Prostate gland (tissue), 2 donors: Measurements from ENCODE around the gene GRIK2. TPM values are rescaled to one million over a fixed set of nuclear protein-coding genes. Genes with fewer than 3 reads are reported as not detected.

Experiments
- DNase-seq: peaks from one replicate; pipeline ENCODE4 v3.0.0-alpha.2; 2019; ENCODE audit warnings: low spot score
- H3K27ac ChIP-seq, 2 donors: fragments of 200-600 bp; sonication (generic); 2 replicates each; pipeline ENCODE4 v1.5.1; 2017 to 2019
- H3K27me3 ChIP-seq: fragments of 200-600 bp; sonication (generic); replicated peaks from 2 replicates; pipeline ENCODE4 v1.5.1; 2019; ENCODE audit not compliant: insufficient read depth
- H3K36me3 ChIP-seq, 2 donors: fragments of 200-600 bp; sonication (generic); 1 replicate in 1 of 2; 2 replicates in 1 of 2; pipeline versions ENCODE4 v1.5.1 to v1.8.1; 2017 to 2019
- H3K4me1 ChIP-seq: fragments of 200-600 bp; sonication (generic); replicated peaks from 2 replicates; pipeline ENCODE4 v1.5.1; 2019
- H3K4me3 ChIP-seq, 2 donors: fragments of 200-600 bp; sonication (generic); 2 replicates each; pipeline ENCODE4 v1.5.1; 2017 to 2019
- H3K9me3 ChIP-seq: fragments of 200-600 bp; sonication (generic); 2 replicates; pipeline ENCODE4 v1.5.1; 2017
- POLR2A ChIP-seq: fragments of 450-650 bp; IDR thresholded peaks from one replicate; pipeline ENCODE4 v1.6.1; 2016; ENCODE audit warnings: antibody characterized with exemption, mild to moderate bottlenecking
- POLR2AphosphoS5 ChIP-seq: sonication (generic); formaldehyde crosslinking; IDR thresholded peaks from one replicate; pipeline ENCODE4 v1.6.1; 2017; ENCODE audit warnings: antibody characterized with exemption
- whole genome bisulfite sequencing: methylation state at CpG from one replicate; pipeline ENCODE4 v1.1.5; 2018; 5-methylcytosine and 5-hydroxymethylcytosine counted together
- intact Hi-C: fragments of 100-400 bp; cut with DNase I; formaldehyde crosslinking; loops from one replicate; pipeline ENCODE4 v1.14.2; 2022
- total RNA-seq, 2 donors: library from RNA; depleted of rRNA; stranded (reverse); fragments of >200 nt; gene quantifications; one replicate each; pipeline ENCODE4 v1.1.0, GENCODE V29; 2016
- TF ChIP-seq, protein P1 (sequence below), 4 experiments: fragments of 200-600 bp in 2 of 4; fragments of 450-650 bp in 2 of 4; sonication (generic) in 2 of 4; IDR thresholded peaks; 1 replicate in 3 of 4; 2 replicates in 1 of 4; pipeline ENCODE4 v1.5.1; 2016 to 2019; ENCODE audit warnings: antibody characterized with exemption in 4 of 4, mild to moderate bottlenecking in 2 of 4, moderate library complexity in 2 of 4

The GRIK2 gene
- total RNA-seq, 2 donors from 2014 or later, result 2.6 to 15.7 TPM

- WGBS, result 75% methylated on average over 4 of the region's 4 CpGs
- Histone ChIP-seq H3K36me3 (no peaks in the 10 kb centered on the region), H3K9me3 (no peaks in the 10 kb centered on the region), H3K4me1 (no peaks in the 10 kb centered on the region), H3K4me3 (no peak overlapping the region), H3K27ac (no peak overlapping the region), H3K27me3 (no peaks in the 10 kb centered on the region)
- no peak for TF ChIP-seq POLR2AphosphoS5
- TF ChIP-seq, protein P1, sequence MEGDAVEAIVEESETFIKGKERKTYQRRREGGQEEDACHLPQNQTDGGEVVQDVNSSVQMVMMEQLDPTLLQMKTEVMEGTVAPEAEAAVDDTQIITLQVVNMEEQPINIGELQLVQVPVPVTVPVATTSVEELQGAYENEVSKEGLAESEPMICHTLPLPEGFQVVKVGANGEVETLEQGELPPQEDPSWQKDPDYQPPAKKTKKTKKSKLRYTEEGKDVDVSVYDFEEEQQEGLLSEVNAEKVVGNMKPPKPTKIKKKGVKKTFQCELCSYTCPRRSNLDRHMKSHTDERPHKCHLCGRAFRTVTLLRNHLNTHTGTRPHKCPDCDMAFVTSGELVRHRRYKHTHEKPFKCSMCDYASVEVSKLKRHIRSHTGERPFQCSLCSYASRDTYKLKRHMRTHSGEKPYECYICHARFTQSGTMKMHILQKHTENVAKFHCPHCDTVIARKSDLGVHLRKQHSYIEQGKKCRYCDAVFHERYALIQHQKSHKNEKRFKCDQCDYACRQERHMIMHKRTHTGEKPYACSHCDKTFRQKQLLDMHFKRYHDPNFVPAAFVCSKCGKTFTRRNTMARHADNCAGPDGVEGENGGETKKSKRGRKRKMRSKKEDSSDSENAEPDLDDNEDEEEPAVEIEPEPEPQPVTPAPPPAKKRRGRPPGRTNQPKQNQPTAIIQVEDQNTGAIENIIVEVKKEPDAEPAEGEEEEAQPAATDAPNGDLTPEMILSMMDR (IDR thresholded peaks at IDR 0.05), result no peak
- no peak for TF ChIP-seq POLR2A
- DNase-seq, result no peak
- intact Hi-C loops, result no loop called here
These were observed 486.3 kb downstream of the GRIK2 start for GRCh38 chr6:101879782-101880181.

DNA sequence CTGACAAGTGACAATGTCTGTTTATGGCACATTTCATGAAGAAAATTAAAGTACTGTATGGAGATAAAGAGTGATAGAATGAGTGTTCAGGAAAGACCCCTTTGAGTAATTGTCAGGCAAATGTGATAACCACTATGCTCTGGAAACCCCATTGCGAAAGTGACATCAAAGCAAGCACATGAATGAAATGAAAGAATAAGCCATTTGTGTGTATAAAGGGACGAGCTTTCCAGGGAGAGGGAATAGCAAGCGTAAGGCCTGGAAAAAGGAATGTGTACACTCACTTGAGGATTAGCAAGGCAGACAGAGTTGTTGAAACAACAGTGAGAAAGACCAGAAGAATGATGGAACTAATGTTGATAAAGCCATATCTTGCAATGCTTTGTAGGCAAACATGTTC lies 490.0 kb downstream of the GRIK2 start:
- Histone ChIP-seq H3K36me3 (no peaks in the 10 kb centered on the region), H3K27ac (no peak overlapping the region), H3K9me3 (no peaks in the 10 kb centered on the region), H3K4me1 (no peaks in the 10 kb centered on the region), H3K27me3 (no peaks in the 10 kb centered on the region), H3K4me3 (no peak overlapping the region)
- DNase-seq, result no peak
- no peak for TF ChIP-seq POLR2A
- no peak for TF ChIP-seq POLR2AphosphoS5
- TF ChIP-seq, protein P1 (IDR thresholded peaks at IDR 0.05), result no peak
- intact Hi-C loops, result no loop called here
- 93% methylated on average over 3 of the region's 3 CpGs for WGBS

GRCh38 chr6:101887532-101887931 lies 494.0 kb downstream of the GRIK2 start:
- 48% methylated on average over 5 of the region's 5 CpGs for WGBS
- H3K27ac ChIP-seq, result no peak overlapping the region
- H3K36me3 ChIP-seq, result no peaks in the 10 kb centered on the region
- H3K4me1 ChIP-seq, result no peaks in the 10 kb centered on the region
- TF ChIP-seq, protein P1 (IDR thresholded peaks at IDR 0.05), result no peak
- TF ChIP-seq POLR2A (no peak), POLR2AphosphoS5 (no peak)
- H3K4me3 ChIP-seq, result no peak overlapping the region
- intact Hi-C loops, result no loop called here
- no peaks in the 10 kb centered on the region for H3K27me3 ChIP-seq
- DNase-seq, result no peak
- H3K9me3 ChIP-seq, result no peaks in the 10 kb centered on the region

DNA sequence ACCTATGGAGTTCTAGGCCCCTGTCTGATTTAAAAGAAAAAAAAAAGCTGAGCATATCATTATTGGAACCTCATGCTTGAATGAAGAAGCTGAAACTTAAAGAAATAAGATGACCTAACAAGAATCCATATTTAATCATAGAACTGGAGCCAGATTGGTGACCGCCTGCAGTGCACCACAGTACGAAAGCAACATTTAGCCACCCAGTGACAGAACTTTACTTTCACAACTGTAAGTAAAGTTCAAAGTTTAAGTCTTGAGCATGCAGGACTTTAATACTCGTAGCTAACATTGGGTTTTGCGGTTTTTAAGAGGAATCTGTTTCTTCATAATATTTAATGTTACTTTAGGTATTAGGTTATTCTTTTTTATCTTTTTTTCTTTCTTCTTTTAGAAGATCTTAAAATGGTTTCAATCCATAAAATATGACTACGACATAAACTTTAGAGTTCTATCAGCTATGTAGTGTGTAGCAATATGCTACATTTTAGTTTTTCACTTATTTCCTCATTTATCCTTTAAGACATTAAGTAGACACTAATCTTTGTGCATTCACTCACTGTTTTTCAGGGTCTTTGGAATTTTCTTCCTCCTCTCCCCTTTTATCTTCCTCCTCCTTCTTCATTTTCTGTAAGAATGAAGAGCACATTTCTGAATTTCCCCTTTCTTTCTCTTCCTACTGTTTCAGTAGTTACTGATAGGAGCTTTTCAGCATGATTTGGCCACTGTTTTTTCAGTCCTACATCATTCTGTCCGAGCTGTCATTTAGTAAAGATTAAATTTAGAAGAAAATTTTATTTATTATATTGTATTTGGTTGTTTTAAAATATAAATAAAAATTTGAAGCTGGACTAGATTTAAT lies 514.1 kb downstream of the GRIK2 start:
- Histone ChIP-seq H3K4me1 (no peaks in the 10 kb centered on the region), H3K9me3 (no peaks in the 10 kb centered on the region), H3K27me3 (no peaks in the 10 kb centered on the region), H3K36me3 (no peaks in the 10 kb centered on the region), H3K4me3 (no peak overlapping the region), H3K27ac (no peak overlapping the region)
- WGBS, result 94% methylated on average over 6 of the region's 6 CpGs
- DNase-seq, result no peak
- intact Hi-C loops, result no loop called here
- TF ChIP-seq POLR2A, result no peak

GRCh38 chr6:101909366-101909765 lies 515.9 kb downstream of the GRIK2 start:
- no peaks in the 10 kb centered on the region for H3K36me3 ChIP-seq
- H3K4me3 ChIP-seq, result no peak overlapping the region
- TF ChIP-seq, protein P1 (IDR thresholded peaks at IDR 0.05), result no peak
- TF ChIP-seq POLR2AphosphoS5 (no peak), POLR2A (no peak)
- no peak for DNase-seq
- H3K4me1 ChIP-seq, result no peaks in the 10 kb centered on the region
- WGBS, result 61% methylated on average over 1 of the region's 1 CpG
- intact Hi-C loops, result no loop called here
- no peaks in the 10 kb centered on the region for H3K9me3 ChIP-seq
- H3K27me3 ChIP-seq, result no peaks in the 10 kb centered on the region
- no peak overlapping the region for H3K27ac ChIP-seq
